Adipocyte (in vitro differentiated cells): ENCODE measurements around the gene SLC22A23.
A peak's percentile ranks its signal among the peaks of the same experiment; 100 is the strongest.

Experiments
- DNase-seq: peaks from one replicate; pipeline ENCODE4 v3.0.0-alpha.2; 2015; ENCODE audit warnings: low read depth
- H3K27me3 ChIP-seq: replicated peaks from 2 replicates; pipeline ENCODE4 v1.7.0; 2013; ENCODE audit warnings: mild to moderate bottlenecking, low read length, moderate library complexity; ENCODE audit not compliant: control insufficient read depth, insufficient read depth
- H3K36me3 ChIP-seq: 2 replicates; pipeline ENCODE4 v1.7.0; 2013; ENCODE audit warnings: low read length, mild to moderate bottlenecking, moderate library complexity; ENCODE audit not compliant: control insufficient read depth, insufficient read depth, severe bottlenecking
- H3K4me1 ChIP-seq: 2 replicates; pipeline ENCODE4 v1.7.0; 2013; ENCODE audit warnings: mild to moderate bottlenecking, low read length, moderate library complexity; ENCODE audit not compliant: control insufficient read depth, insufficient read depth
- H3K4me3 ChIP-seq: 2 replicates; pipeline ENCODE4 v1.7.0; 2013; ENCODE audit warnings: mild to moderate bottlenecking, low read length, moderate library complexity
- H3K9ac ChIP-seq: 2 replicates; pipeline ENCODE4 v1.7.0; 2013; ENCODE audit warnings: mild to moderate bottlenecking, low read length, moderate library complexity
- H3K9me3 ChIP-seq: 2 replicates; pipeline ENCODE4 v1.7.0; 2013; ENCODE audit warnings: mild to moderate bottlenecking, low read length, moderate library complexity; ENCODE audit not compliant: control insufficient read depth

SLC22A23 gene

GRCh38 chr6:3266170-3266569, 190.7 kb downstream of the SLC22A23 start:
- Histone ChIP-seq H3K36me3 (peaks cover 54% of the 10 kb centered on the region), H3K4me3 (no peak overlapping the region), H3K9me3 (no peaks in the 10 kb centered on the region), H3K27me3 (no peaks in the 10 kb centered on the region), H3K4me1 (peaks cover 2% of the 10 kb centered on the region), H3K9ac (no peak overlapping the region)
- no peak for DNase-seq

GRCh38 chr6:3265671-3266070, 191.2 kb downstream of the SLC22A23 start:
- DNase-seq: no peak

GRCh38 chr6:3264356-3264755, 192.5 kb downstream of the SLC22A23 start:
- Histone ChIP-seq H3K27me3 (no peaks in the 10 kb centered on the region), H3K36me3 (peaks cover 38% of the 10 kb centered on the region), H3K4me3 (no peak overlapping the region), H3K4me1 (peaks cover 15% of the 10 kb centered on the region), H3K9ac (no peak overlapping the region), H3K9me3 (no peaks in the 10 kb centered on the region)
- no peak for DNase-seq

More at GRCh38 chr6:3265671-3266070, 191.2 kb downstream of the SLC22A23 start:
- H3K9ac ChIP-seq: no peak overlapping the region
- peaks cover 49% of the 10 kb centered on the region for H3K36me3 ChIP-seq
- no peaks in the 10 kb centered on the region for H3K9me3 ChIP-seq
- no peak overlapping the region for H3K4me3 ChIP-seq
- no peaks in the 10 kb centered on the region for H3K27me3 ChIP-seq
- H3K4me1 ChIP-seq: peaks cover 4% of the 10 kb centered on the region

GRCh38 chr6:3263096-3263495, 193.8 kb downstream of the SLC22A23 start:
- DNase-seq: no peak

GRCh38 chr6:3261921-3262320, 194.9 kb downstream of the SLC22A23 start:
- no peaks in the 10 kb centered on the region for H3K27me3 ChIP-seq
- H3K4me3 ChIP-seq: no peak overlapping the region
- DNase-seq: no peak
- no peaks in the 10 kb centered on the region for H3K9me3 ChIP-seq
- peaks cover 18% of the 10 kb centered on the region for H3K36me3 ChIP-seq
- no peak overlapping the region for H3K9ac ChIP-seq
- H3K4me1 ChIP-seq: peaks cover 16% of the 10 kb centered on the region

More at GRCh38 chr6:3263096-3263495, 193.8 kb downstream of the SLC22A23 start:
- Histone ChIP-seq H3K9ac (no peak overlapping the region), H3K4me3 (no peak overlapping the region), H3K4me1 (peaks cover 16% of the 10 kb centered on the region), H3K9me3 (no peaks in the 10 kb centered on the region), H3K36me3 (peaks cover 27% of the 10 kb centered on the region), H3K27me3 (no peaks in the 10 kb centered on the region)

GRCh38 chr6:3261518-3261820, 195.4 kb downstream of the SLC22A23 start:
- Histone ChIP-seq H3K9ac (no peak overlapping the region), H3K4me1 (peaks cover 16% of the 10 kb centered on the region), H3K36me3 (peaks cover 18% of the 10 kb centered on the region), H3K4me3 (no peak overlapping the region), H3K27me3 (no peaks in the 10 kb centered on the region), H3K9me3 (no peaks in the 10 kb centered on the region)
- DNase-seq: no peak

- H3K4me3 ChIP-seq: peak overlapping the region; percentile 31
- no peak for DNase-seq
Measured at GRCh38 chr6:3260772-3261517, 195.9 kb downstream of the SLC22A23 start.

GRCh38 chr6:3260296-3260695, 196.6 kb downstream of the SLC22A23 start:
- Histone ChIP-seq H3K27me3 (peaks cover 3% of the 10 kb centered on the region), H3K36me3 (peaks cover 18% of the 10 kb centered on the region), H3K9ac (no peak overlapping the region), H3K4me1 (peaks cover 16% of the 10 kb centered on the region), H3K9me3 (no peaks in the 10 kb centered on the region), H3K4me3 (peak overlapping the region; percentile 31)
- DNase-seq: no peak

More at GRCh38 chr6:3260772-3261517, 195.9 kb downstream of the SLC22A23 start:
- H3K4me1 ChIP-seq: peaks cover 16% of the 10 kb centered on the region
- no peak overlapping the region for H3K9ac ChIP-seq
- peaks cover 3% of the 10 kb centered on the region for H3K27me3 ChIP-seq
- H3K36me3 ChIP-seq: peaks cover 18% of the 10 kb centered on the region
- H3K9me3 ChIP-seq: no peaks in the 10 kb centered on the region

GRCh38 chr6:3259491-3259958, 197.3 kb downstream of the SLC22A23 start:
- peak overlapping the region; percentile 88 for H3K9ac ChIP-seq
- H3K36me3 ChIP-seq: peaks cover 12% of the 10 kb centered on the region
- H3K4me3 ChIP-seq: peak overlapping the region; percentile 97
- H3K27me3 ChIP-seq: peaks cover 3% of the 10 kb centered on the region
- H3K9me3 ChIP-seq: no peaks in the 10 kb centered on the region
- DNase-seq: peak; percentile 64
- peaks cover 16% of the 10 kb centered on the region for H3K4me1 ChIP-seq

GRCh38 chr6:3258720-3259490, 197.9 kb downstream of the SLC22A23 start, which contains the start of gene PSMG4:
TSS of gene PSMG4 (plus strand) at chr6:3258947. CDS start at chr6:3259023, 76 bp downstream.
- H3K9me3 ChIP-seq: no peaks in the 10 kb centered on the region
- peaks cover 3% of the 10 kb centered on the region for H3K27me3 ChIP-seq
- DNase-seq: peak; percentile 98
- H3K4me1 ChIP-seq: peaks cover 16% of the 10 kb centered on the region
- H3K36me3 ChIP-seq: peaks cover 6% of the 10 kb centered on the region
- peak within 1 kb of the TSS; percentile 88 for H3K9ac ChIP-seq
- peak within 1 kb of the TSS; percentile 97 for H3K4me3 ChIP-seq

- Histone ChIP-seq H3K36me3 (no peaks in the 10 kb centered on the region), H3K9ac (peak overlapping the region; percentile 55), H3K4me3 (peak overlapping the region; percentile 97), H3K9me3 (no peaks in the 10 kb centered on the region), H3K27me3 (peaks cover 3% of the 10 kb centered on the region), H3K4me1 (peaks cover 16% of the 10 kb centered on the region)
- no peak for DNase-seq
Measured at GRCh38 chr6:3258201-3258600, 198.6 kb downstream of the SLC22A23 start.
